ENCODE measurements around the gene PRC1. TPM values are rescaled to one million over a fixed set of nuclear protein-coding genes. Genes with fewer than 3 reads are reported as not detected.
"Not testable (repeated sequence)": the region's sequence is repeated elsewhere in the genome, so short reads cannot be mapped to it uniquely, and the experiment has no call there.

Gene PRC1
- polyA plus RNA-seq, 4 donors, result 66.6 to 75.2 (median 72.5) TPM

DNA sequence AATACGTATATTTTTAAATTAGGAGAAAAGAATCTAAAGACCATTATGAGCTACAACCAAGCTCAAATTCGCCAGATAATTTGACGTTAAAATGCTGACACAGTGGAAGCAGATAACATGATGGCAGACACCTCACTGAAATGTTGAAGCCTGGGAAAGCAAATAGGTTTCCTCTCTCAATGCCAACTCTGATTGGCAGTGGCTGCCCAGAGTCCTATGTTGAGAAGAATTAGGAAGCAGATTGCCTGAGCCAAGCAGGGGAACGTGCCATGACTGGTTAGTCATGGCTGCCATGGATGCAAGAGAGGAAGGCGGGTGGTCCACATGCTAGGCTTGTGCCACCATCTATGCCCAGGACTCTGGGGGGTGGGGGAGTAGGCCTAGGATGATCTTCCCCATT lies 56.1 kb downstream of the PRC1 start:
- no peak for DNase-seq (ENCODE audit: low read depth in 4 of 4, low spot score in 3 of 4)

DNA sequence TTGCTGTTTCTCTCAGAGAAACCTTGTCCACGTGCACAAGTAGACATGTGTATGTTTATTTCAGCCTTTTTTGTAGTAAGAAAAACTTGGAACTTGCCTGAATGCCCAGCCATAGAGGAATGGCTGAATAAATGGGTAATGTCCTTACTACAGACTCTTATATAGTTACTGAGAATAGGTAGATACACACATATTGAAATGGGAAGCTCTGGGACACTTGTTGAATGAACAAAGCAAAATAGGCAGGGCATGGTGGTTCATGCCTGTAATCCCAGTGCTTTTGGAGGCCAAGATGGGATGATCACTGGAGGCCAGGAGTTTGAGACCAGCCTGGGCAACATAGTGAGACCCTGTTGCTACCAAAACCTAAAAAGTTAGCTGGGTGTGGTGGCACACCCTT lies 57.5 kb downstream of the PRC1 start:
- no peak for DNase-seq (ENCODE audit: low read depth in 4 of 4, low spot score in 3 of 4)

DNA sequence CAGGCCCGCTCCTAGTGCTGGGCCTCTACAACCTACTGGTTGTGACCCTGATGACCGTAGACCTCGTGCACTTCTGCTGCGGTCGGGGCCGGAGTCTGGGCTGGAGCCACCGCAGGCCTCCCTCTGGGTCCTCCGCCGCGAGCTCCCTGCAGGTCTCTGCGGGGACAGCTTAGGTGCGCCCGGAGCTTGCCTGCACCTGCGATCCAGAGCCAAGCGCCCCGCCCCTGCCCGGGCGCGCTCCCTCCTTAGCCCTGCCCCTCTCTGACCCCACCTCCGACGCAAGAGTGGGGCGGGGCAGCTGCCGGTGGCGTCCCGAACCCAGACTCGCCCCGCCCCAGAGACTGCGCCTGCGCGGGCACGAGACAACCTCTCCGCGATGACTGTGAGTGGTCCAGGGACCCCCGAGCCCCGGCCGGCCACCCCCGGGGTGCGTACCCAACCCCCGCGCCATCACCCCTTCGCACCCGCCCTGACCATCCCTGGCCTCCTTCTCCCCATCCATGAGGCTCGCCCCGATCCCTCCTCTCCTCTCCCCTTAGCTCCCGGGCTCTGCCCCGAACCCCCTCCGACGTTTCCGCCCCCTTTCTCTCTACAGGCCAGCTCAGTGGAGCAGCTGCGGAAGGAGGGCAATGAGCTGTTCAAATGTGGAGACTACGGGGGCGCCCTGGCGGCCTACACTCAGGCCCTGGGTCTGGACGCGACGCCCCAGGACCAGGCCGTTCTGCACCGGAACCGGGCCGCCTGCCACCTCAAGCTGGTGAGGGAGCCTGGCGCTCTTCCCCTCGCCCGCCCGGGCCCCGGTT lies 59.2 kb downstream of the PRC1 start, which contains the start of gene UNC45A:
Gene UNC45A (plus strand): TSS at position 337 of the 803 bp plus-strand sequence. CDS start 40 bp downstream, at position 377.
- peak in 3 of 4 donors; percentile 76 to 84 (median 82) for DNase-seq (ENCODE audit: low read depth in 4 of 4, low spot score in 3 of 4)

DNA sequence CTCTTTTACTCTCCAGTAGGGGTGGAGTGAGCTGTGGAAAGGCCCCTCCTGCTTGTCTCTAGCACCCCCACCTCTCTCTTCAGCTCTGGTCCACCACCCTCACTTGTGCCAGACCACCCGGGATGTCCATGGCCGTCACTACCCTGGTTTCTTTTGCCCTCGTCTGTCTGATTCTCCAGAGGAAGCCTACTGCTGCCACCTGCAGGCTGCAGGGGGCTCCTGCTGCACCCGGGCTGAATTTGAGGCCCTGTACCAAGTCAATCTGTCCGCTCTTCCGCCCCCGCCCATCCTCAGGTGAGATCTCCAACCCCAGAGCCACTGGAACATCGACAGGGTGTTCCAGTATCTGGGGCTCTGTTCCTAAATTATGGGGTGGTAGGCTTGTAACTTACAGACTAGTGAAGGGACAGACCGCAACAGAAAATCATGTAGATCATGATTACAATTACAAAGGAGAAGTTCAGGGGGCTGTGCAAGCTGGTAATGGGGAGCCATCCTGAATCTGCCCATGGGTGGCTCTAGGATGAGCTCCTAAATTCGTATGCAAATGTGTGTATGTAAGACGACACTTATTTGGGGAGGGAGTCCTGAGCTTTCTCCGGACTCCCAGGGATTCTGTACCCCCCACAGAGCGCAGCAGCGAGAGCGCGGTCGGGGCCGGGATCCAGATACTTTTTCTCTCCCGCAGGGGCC lies 59.9 kb downstream of the PRC1 start:
- DNase-seq (ENCODE audit: low read depth in 4 of 4, low spot score in 3 of 4), result peak in 3 of 4 donors; percentile 64 to 75 (median 74)

DNA sequence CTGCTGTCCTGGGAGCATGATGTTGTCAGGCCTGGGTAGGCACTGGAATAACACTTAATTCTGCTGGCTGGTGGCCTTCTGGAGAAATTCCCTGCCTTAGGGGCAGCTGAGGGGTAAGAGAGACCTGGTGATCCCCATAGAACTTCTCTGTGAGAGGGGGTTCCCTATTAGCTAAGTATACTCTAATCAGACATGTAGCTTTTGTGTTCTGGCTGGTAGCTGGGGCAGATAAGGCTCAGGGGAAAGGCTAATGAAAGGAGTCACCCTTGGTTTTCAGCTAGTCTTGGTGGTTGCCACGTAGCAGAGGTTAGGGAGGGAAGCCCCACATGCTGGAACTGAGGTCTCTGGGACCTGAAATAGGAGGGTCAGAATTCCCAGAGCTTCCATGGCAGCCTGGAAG lies 61.0 kb downstream of the PRC1 start:
- no peak for DNase-seq (ENCODE audit: low read depth in 4 of 4, low spot score in 3 of 4)

DNA sequence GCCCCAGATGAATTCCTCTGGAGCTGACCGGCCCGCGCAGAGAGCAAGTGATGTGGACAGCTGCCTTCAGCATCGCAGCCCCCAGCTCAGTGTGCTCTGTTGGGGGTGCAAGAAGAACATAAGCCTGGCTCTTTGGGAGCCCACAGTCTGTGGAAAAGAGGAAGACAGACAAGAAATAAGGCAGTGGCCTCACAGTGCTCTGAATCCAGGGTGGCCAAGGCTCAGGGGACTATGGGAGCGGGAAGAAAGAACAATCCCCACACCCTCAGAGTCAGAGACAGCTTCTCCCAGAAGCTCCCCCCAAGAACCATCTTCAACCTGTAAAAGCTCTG lies 61.7 kb downstream of the PRC1 start:
- no peak for DNase-seq (ENCODE audit: low read depth in 4 of 4, low spot score in 3 of 4)

DNA sequence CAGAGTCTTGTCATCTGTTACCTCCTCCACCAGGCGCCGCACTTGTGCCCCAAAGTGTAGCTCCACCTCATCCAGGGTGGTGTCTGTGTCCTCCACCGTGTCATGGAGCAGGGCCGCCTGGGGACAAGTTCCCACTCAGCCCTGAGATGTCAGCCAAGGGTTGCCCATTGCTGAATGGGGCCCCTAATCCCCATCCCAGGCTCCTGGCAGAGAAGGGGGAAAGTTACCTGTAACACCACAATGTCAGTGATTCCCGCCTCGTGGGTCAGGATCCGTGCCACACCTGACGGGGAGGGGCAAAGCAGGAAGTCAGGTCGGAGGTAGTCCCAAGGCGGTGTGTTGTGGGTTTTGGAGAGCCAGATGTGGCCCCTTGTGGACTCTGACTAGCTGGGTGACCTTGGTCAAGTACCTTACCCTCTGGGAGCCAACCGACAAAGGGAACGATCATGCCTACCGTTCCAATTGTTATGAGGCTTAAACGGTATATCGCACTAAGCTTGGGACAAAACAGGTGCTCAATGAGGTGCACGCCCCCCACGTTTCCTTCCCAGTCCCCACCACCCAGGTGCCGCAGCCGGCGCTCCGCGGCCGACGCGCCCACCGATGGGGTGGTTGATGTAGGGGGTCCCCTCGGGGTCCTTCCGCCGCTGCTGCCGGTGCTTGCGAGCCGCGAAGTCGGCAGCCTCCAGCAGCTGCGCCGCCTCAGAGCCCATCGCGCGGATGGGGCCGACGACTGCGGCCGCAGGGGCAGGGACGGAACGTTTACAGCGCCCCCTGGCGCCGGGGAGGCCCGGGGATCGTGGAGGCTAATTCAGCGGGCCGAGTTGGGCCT lies 62.3 kb downstream of the PRC1 start, which contains the start of gene HDDC3:
Gene HDDC3 (minus strand): TSS at position 722 of the 832 bp plus-strand sequence. CDS start 9 bp downstream, at position 713.
- DNase-seq (ENCODE audit: low read depth in 4 of 4, low spot score in 3 of 4), result peak in 3 of 4 donors; percentile 66 to 80 (median 77)

DNA sequence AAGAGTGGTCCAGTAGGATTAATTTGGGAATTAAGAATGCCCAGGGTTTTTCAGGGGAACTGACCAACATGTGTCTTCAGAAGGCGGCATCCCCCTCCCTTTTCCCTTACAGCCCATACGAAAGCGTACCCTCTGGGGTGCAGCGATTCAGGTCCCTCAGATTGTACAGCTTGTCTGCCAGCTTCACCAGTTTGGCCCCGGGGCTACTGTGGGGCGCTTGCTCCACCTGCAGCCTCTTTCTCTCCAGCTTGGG lies 62.8 kb downstream of the PRC1 start:
- no peak for DNase-seq (ENCODE audit: low read depth in 4 of 4, low spot score in 3 of 4)

DNA sequence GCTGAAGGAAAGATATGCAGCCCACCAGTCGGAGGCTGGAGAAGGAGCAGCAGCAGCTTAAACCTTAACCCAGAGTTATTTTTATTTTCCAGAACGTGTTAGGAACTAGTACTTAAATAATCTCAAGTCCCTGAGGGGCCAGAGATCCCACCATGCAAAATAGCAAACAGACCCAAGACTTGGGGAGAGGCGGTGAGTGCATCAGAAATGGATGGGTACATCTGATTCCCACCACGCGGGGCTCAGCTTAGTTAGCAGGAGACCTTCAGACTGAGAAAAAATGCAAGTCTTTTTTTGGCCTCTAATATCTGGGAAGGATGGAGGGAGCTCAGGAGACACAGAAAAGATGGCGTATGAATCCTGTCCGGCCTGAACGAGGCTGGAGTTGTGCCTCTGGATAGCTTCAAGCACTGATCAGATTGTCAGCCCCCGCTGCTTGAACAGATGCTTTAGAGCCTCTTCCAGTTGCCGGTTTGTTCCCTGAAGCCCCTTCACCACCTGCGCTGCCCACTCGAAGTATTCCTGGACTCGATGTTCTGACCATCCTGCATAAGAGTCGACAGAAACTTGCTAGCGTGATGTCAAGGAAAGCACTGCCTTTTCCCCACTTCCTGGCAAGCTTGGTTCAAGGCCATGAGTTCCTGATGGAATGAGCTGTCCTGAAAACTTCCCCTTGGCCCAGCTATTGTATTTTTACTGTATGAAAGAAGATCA lies 63.3 kb downstream of the PRC1 start:
- no peak for DNase-seq (ENCODE audit: low read depth in 4 of 4, low spot score in 3 of 4)

DNA sequence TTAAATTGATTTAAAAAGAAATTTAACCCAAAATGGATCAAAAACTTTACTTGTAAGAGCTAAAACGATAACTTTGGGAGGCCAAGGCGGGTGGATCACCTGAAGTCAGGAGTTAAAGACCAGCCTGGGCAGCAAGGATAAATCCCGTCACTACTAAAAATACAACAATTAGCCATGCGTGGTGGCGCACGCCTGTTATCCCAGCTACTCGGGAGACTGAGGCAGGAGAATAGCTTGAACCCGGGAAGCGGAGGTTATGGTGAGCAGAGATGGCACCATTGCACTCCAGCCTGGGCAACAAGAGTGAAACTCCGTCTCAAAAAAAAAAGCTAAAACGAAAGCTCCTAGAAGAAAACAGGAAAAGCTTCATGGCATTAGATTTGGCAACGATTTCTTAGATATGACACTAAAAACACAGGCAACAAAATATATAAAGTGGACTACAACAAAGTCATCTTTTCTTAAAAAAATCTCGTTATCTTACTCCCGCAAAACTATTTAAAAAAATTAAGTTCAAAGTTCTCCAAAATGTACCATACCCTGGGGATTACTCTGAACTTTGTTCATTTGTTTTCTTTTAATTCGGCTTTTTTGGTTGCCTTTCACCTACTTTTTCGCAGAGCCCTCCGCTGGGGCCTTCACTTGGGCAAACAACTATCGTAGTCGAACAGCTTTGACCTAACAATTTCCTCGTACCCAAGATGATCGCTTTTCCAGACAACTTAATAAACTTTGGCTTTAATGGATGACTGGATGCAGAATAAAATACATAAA lies 64.9 kb downstream of the PRC1 start:
- no peak for DNase-seq (ENCODE audit: low read depth in 4 of 4, low spot score in 3 of 4)

DNA sequence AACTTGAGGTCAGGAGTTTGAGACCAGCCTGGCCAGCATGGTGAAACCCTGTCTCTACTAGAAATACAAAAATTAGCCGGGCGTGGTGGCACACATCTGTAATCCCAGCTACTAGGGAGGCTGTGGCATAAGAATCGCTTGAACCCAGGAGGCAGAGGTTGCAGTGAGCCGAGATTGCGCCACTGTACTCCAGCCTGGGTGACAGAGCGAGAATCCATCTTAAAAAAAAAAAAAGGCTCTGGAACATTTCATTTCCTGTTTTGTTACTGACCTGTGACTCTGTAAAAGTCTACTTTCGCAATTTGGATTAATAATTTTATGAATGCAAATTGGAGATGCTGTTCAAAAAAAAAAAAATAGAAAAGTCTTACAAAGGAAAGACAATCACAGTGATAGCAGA lies 66.2 kb downstream of the PRC1 start:
- not testable (repeated sequence) for DNase-seq (ENCODE audit: low read depth in 4 of 4, low spot score in 3 of 4)

DNA sequence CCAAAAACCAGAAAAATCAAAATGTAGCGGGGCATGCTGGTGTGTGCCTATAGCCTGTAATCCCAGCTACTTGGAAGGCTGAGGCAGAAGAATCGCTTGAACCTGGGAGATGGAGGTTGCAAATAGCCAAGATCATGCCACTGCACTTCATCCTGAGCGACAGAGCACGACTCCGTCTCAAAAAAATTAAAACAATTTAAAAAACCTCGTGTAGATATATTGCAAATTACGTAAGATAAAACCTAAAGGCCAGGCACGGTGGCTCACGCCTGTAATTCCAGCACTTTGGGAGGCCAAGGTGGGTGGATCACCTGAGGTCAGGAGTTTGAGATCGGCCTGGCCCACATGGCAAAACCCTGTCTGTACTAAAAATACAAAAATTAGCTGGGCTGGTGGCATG lies 67.6 kb downstream of the PRC1 start:
- not testable (repeated sequence) for DNase-seq (ENCODE audit: low read depth in 4 of 4, low spot score in 3 of 4)

DNA sequence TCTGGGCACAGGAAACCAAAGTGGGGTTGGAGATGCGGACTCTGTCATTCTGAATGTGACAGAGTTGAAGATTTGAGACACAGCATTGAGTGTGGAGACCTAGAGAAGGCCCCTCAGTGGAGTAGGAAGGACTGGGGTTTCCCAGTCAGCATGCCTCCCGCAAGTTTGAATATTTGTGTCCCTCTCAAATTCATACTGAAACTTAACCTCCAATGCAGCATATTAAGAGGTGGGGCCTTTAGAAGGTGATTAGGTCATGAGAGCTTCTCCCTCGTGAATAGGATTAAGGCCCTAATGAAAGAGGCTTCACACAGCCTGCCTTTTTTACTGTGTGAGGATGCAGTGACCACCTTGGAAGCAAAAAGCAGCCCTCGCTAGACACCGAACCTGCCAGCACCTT lies 70.0 kb downstream of the PRC1 start:
- DNase-seq (ENCODE audit: low read depth in 4 of 4, low spot score in 3 of 4), result no peak

DNA sequence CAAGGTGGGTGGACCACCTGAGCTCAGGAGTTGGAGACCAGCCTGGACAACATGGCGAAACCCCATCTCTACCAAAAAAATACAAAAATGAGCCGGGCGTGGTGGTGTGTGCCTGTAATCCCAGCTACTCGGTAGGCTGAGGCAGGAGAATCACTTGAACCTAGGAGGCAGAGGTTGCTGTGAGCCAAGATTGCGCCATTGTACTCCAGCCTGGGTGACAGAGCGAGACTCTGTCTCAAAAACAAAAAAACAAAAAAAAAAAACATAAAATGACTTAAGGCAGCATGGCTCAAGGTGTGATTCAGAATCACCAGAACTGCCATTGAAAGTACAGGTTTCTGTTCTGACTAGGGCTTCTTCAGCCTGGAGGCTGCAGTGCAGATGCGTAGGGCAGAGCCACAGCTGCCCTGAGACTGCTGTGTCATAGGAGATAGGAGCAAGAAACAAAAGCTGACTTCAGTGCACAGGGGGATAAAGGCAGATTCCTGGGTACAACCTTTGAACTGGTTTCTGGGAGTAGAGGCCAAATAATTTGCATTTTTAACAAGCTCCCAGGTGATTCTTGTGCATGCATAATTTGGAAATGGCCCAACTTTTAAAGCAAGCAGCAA lies 71.5 kb downstream of the PRC1 start:
- not testable (repeated sequence) for DNase-seq (ENCODE audit: low read depth in 4 of 4, low spot score in 3 of 4)

DNA sequence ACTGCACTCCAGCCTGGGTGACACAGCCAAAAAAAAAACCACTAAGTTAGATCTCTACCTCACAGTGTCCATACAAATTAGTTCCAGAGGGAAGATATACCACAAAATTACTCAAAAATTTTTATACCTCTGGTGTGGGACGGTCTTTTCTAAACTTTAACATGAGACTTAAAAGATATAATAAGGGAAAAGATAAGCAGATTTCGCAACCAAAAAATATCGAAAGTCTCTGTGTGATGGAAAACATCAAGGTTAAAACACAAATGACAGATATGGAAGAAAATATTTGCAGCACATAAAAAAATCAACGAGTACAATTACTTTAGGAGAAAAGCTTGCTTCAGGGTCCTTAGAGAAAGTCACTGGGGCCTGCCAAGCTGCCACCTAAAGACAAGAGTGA lies 72.4 kb downstream of the PRC1 start:
- DNase-seq (ENCODE audit: low read depth in 4 of 4, low spot score in 3 of 4), result no peak

DNA sequence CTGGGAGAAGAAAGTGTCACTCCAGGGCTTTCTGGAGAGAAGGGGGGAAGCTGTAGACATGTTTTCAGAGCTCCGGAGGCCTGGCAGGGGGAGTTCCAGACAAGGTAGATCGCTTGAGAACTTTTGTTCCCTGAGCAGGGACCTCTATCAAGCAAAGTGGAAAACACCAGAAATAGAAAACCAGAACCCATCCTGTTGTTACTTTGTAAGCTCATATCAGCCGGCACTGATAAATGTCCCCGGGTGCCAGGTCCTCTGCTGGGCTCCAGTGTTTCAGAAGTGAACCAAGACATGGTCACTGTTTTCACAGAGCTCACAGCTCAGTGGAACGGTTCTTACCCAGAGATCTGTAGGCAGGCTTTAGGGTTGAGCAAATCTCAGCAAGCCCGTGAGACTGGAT lies 75.5 kb downstream of the PRC1 start:
- DNase-seq (ENCODE audit: low read depth in 4 of 4, low spot score in 3 of 4), result no peak

DNA sequence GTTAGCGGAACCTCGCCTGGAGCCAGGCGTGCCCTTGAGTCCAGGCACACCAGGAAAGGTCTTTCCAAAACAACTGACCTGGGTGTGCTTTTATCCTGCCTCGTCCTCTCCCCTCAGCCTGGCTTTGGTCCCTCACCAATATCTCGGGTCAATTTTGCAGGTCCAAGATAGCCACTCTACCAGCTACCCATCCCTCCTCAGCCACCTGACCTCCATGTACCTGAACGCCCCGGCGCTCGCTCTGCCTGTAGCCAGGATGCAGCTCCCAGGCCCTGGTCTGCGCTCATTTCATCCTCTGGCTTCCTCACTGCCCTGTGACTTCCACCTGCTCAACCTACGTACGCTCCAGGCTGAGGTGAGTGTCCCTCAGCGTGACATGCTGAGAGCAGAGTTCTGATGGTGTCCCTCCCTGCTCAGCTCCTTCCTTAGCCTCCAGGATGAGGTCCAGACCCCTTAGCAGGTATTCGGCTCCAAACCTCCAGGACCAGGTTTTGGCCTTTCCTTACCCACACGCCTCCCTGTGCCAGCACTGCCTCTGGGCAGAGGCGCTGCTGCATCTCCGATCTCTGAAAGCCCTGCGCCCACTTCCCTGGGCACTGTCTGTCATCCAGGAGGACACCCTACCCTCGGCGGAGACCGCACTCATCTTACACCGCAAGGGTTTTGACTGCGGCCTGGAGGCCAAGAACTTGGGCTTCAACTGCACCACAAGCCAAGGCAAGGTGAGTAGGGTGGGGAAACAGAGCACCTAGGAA lies 76.1 kb downstream of the PRC1 start:
- DNase-seq (ENCODE audit: low read depth in 4 of 4, low spot score in 3 of 4), result no peak

DNA sequence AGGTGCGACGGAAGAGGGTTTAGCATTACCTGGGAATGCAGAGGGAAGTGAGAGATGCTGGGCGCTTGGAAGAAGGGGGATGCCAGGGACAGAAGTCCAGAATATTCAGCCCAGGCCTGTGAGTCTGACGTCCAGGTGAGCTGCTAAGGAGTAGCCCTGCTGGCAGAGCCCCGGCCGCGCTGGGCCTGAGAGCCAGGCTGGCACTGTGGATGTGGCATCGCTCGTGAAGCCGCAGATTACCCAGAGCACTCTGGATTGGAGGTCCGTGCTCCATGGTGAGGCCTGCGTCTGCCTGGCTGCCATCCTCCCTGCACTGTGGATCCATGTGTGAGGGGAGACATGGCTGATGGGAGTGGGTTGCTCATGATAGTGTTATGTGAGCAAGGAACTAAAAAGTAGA lies 76.8 kb downstream of the PRC1 start:
- DNase-seq (ENCODE audit: low read depth in 4 of 4, low spot score in 3 of 4), result no peak

DNA sequence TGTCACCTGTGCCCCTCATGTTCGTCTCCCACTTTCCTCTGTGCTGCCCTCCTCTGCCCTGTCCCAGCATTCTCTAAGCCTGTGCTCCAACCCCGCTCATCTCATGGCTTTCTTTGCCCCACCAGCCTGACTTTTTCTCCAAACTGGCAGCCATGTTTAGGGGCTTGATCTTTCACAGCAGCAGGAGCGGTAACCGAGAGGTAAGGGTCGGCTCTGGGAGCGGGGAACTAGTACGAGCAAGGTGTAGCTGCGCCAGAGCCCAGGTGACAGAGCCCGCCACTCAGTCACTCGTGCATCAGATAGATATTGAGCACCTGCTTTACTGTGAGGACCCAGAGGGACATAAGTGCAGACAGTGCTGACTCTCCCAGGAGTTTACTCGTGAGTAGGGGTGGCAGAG lies 77.9 kb downstream of the PRC1 start:
- no peak for DNase-seq (ENCODE audit: low read depth in 4 of 4, low spot score in 3 of 4)
